K562 (cell line): ENCODE results near the gene SCAPER.

Source experiments
- BHLHE40 ChIP-seq: IDR thresholded peaks from 2 replicates; pipeline ENCODE4 v1.6.1; 2011; ENCODE audit warnings: low read length, improper control_type of control experiment
- HOXB6 ChIP-seq: fragments of 250-450 bp; sonication (Bioruptor Pico); IDR thresholded peaks from 2 replicates; pipeline ENCODE4 v1.5.1; 2022; ENCODE audit warnings: mild to moderate bottlenecking, borderline replicate concordance
- MAZ ChIP-seq, 2 experiments: fragments of 450-650 bp in 1 of 2; sonication (generic) in 1 of 2; formaldehyde crosslinking; IDR thresholded peaks in 1 of 2; conservative IDR thresholded peaks in 1 of 2; 2 replicates each; pipeline versions ENCODE4 v1.4.0 to v1.5.0; 2020; ENCODE audit warnings: mild to moderate bottlenecking in 1 of 2, missing genetic modification reagents in 1 of 2
- RFX5 ChIP-seq: IDR thresholded peaks from 2 replicates; pipeline ENCODE4 v1.6.1; 2011; ENCODE audit warnings: low read depth, mild to moderate bottlenecking, improper control_type of control experiment, low read length
- TF ChIP-seq, protein P1 (sequence below), 3 experiments: IDR thresholded peaks in 2 of 3; conservative IDR thresholded peaks in 1 of 3; 2 replicates each; pipeline ENCODE4 v1.5.1; 2011 to 2012; ENCODE audit warnings: low read length in 3 of 3, mild to moderate bottlenecking in 3 of 3, control low read depth in 2 of 3, improper control_type of control experiment in 1 of 3, inconsistent platforms in 1 of 3, low read depth in 1 of 3, mixed read lengths in 1 of 3, moderate library complexity in 1 of 3; ENCODE audit not compliant: insufficient read depth in 2 of 3
- TF ChIP-seq, protein P2 (sequence below): sonication (generic); formaldehyde crosslinking; IDR thresholded peaks from 2 replicates; pipeline ENCODE4 v1.8.1; 2023; ENCODE audit warnings: mild to moderate bottlenecking, missing genetic modification reagents
- TF ChIP-seq, protein P3 (sequence below): sonication (generic); formaldehyde crosslinking; IDR thresholded peaks from 2 replicates; pipeline ENCODE4 v1.8.1; 2022; ENCODE audit warnings: missing genetic modification reagents

DNA sequence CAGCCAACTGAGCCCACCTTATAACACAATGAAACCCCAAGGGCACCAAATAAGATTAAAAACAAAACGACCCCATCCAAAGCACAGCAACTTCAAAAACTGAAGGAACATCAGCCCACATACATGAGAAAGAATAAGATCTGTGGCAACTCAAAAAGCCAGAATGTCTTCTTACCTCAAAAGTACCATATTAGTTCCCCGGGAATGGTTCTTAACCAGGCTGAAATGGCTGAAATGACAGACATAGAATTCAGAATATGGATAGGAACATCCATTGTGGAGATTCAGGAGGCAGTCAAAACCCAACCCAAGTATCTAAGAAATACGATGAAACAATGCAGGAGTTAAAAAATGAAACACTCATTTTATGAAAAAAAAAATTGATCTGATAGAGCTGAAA is 222.3 kb downstream of the SCAPER start:
- TF ChIP-seq, protein P1, sequence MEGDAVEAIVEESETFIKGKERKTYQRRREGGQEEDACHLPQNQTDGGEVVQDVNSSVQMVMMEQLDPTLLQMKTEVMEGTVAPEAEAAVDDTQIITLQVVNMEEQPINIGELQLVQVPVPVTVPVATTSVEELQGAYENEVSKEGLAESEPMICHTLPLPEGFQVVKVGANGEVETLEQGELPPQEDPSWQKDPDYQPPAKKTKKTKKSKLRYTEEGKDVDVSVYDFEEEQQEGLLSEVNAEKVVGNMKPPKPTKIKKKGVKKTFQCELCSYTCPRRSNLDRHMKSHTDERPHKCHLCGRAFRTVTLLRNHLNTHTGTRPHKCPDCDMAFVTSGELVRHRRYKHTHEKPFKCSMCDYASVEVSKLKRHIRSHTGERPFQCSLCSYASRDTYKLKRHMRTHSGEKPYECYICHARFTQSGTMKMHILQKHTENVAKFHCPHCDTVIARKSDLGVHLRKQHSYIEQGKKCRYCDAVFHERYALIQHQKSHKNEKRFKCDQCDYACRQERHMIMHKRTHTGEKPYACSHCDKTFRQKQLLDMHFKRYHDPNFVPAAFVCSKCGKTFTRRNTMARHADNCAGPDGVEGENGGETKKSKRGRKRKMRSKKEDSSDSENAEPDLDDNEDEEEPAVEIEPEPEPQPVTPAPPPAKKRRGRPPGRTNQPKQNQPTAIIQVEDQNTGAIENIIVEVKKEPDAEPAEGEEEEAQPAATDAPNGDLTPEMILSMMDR (IDR thresholded peaks at IDR 0.05 in 2 of 3, conservative IDR thresholded peaks at IDR 0.05 in 1 of 3; ENCODE audit: insufficient read depth in 2 of 3, low read depth in 1 of 3, low read length in 3 of 3): no peak
- TF ChIP-seq RFX5 (no peak), HOXB6 (CRISPR knock-in tag) (no peak), MAZ (CRISPR knock-in tag; conservative IDR thresholded peaks at IDR 0.05 in 1 of 2, IDR thresholded peaks at IDR 0.05 in 1 of 2) (no peak), BHLHE40 (no peak)
- TF ChIP-seq, protein P2, sequence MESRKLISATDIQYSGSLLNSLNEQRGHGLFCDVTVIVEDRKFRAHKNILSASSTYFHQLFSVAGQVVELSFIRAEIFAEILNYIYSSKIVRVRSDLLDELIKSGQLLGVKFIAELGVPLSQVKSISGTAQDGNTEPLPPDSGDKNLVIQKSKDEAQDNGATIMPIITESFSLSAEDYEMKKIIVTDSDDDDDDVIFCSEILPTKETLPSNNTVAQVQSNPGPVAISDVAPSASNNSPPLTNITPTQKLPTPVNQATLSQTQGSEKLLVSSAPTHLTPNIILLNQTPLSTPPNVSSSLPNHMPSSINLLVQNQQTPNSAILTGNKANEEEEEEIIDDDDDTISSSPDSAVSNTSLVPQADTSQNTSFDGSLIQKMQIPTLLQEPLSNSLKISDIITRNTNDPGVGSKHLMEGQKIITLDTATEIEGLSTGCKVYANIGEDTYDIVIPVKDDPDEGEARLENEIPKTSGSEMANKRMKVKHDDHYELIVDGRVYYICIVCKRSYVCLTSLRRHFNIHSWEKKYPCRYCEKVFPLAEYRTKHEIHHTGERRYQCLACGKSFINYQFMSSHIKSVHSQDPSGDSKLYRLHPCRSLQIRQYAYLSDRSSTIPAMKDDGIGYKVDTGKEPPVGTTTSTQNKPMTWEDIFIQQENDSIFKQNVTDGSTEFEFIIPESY (CRISPR knock-in tag): no peak
- TF ChIP-seq, protein P3, sequence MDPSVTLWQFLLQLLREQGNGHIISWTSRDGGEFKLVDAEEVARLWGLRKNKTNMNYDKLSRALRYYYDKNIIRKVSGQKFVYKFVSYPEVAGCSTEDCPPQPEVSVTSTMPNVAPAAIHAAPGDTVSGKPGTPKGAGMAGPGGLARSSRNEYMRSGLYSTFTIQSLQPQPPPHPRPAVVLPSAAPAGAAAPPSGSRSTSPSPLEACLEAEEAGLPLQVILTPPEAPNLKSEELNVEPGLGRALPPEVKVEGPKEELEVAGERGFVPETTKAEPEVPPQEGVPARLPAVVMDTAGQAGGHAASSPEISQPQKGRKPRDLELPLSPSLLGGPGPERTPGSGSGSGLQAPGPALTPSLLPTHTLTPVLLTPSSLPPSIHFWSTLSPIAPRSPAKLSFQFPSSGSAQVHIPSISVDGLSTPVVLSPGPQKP: no peak
